ENCODE results near the gene MT2A. TPM values are rescaled to one million over a fixed set of nuclear protein-coding genes. Genes with fewer than 3 reads are reported as not detected.

The MT2A gene
- total RNA-seq, 4 donors from 2014 or later, result 301 to 1,668 (median 935) TPM

GRCh38 chr16:56600398-56600999 lies 7.9 kb upstream of the MT2A start:
- no peak for ATAC-seq (ENCODE audit: low FRiP score)
- TF ChIP-seq CTCF (IDR thresholded peaks at IDR 0.05), result peak in 1 of 3 donors; percentile 68
- DNase-seq (ENCODE audit: low spot score), result no peak

DNA sequence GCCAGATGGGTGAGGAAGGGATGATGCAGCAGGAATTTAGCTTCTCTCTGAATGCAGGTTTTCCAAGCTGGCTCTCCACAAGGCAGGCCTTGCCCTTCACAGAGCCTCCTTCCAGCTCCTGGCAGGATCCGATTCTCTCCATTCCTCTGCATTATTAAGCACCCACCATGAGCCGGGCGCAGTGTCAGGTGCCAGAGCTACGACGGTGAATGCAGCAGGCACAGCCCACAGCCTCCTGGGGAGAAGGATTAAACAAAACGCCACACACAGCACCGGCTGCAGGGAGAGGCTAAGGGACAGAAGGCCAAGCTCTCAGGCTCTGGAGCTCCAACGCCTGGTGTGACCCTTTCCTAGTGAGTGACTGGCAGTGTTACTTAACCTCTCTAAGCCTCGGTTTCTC lies 7.1 kb upstream of the MT2A start:
- ATAC-seq (ENCODE audit: low FRiP score) (no peak), DNase-seq (ENCODE audit: low spot score) (no peak)
- TF ChIP-seq CTCF (IDR thresholded peaks at IDR 0.05), result no peak

DNA sequence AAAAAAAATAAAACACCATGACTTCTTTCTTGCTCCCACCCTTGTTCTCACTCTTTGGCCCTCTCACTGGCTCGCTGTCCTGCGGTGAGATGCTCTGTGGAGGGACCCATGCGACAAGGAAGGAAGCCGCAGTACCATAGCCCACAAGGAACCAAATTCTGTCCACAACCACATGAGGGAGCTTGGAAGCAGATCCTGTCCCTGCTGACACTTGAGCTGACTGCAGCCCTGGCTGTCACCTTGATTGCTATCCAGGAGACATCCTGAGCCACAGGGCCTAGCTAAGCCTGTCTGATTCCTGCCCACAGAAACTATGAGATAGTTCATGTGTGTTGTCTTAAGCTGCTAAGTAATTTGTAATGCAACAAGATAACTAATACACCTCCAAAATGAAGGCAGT lies 4.8 kb upstream of the MT2A start:
- ATAC-seq (ENCODE audit: low FRiP score) (no peak), DNase-seq (ENCODE audit: low spot score) (no peak)
- no peak for TF ChIP-seq CTCF (IDR thresholded peaks at IDR 0.05)

- DNase-seq (ENCODE audit: low spot score) (no peak), ATAC-seq (ENCODE audit: low FRiP score) (no peak)
- TF ChIP-seq CTCF (IDR thresholded peaks at IDR 0.05), result no peak
Observed at GRCh38 chr16:56604966-56605365, 3.4 kb upstream of the MT2A start.

DNA sequence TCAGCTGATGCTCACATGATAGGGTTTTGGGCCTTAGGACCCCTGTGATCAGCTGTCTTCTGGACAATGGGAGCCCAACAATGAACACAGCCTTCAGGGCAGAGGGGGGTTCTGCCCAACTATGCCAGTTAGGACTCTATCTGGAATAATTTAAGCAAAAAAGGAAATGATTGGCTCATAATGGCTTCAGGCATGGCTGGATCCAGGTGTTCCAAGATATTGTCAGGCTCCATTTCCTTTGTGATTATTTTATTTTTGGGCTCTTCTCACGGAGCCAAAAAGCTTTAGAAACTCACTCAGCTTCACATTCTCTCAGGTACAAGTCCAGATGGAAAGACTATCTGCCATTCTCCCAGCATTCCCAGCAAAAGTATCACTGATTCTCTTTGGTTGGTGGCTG lies 2.9 kb upstream of the MT2A start:
- TF ChIP-seq CTCF (IDR thresholded peaks at IDR 0.05), result no peak

GRCh38 chr16:56606071-56606475 lies 2.3 kb upstream of the MT2A start:
- peak; percentile 33 for ATAC-seq (ENCODE audit: low FRiP score)
- DNase-seq (ENCODE audit: low spot score), result peak; percentile 77
- TF ChIP-seq CTCF (IDR thresholded peaks at IDR 0.05), result no peak

More for the DNA sequence above, 2.9 kb upstream of the MT2A start:
- DNase-seq (ENCODE audit: low spot score) (no peak), ATAC-seq (ENCODE audit: low FRiP score) (no peak)

- DNase-seq (ENCODE audit: low spot score) (no peak), ATAC-seq (ENCODE audit: low FRiP score) (peak; percentile 19)
- no peak for TF ChIP-seq CTCF (IDR thresholded peaks at IDR 0.05)
Observed at GRCh38 chr16:56606476-56607108, 1.8 kb upstream of the MT2A start.
